B cell (primary cell): Measurements from ENCODE around the gene SLCO4C1.

Experiments used
- EZH2 ChIP-seq: IDR thresholded peaks from 2 replicates; pipeline ENCODE4 v1.6.1; 2012; ENCODE audit warnings: borderline replicate concordance, low read depth, mild to moderate bottlenecking, moderate library complexity, low read length; ENCODE audit not compliant: insufficient read depth, poor library complexity, severe bottlenecking
- TF ChIP-seq, protein P1 (sequence below): fragments of 200-600 bp; IDR thresholded peaks from one replicate; pipeline ENCODE4 v1.8.0; 2022; ENCODE audit warnings: antibody characterized with exemption, mild to moderate bottlenecking

DNA sequence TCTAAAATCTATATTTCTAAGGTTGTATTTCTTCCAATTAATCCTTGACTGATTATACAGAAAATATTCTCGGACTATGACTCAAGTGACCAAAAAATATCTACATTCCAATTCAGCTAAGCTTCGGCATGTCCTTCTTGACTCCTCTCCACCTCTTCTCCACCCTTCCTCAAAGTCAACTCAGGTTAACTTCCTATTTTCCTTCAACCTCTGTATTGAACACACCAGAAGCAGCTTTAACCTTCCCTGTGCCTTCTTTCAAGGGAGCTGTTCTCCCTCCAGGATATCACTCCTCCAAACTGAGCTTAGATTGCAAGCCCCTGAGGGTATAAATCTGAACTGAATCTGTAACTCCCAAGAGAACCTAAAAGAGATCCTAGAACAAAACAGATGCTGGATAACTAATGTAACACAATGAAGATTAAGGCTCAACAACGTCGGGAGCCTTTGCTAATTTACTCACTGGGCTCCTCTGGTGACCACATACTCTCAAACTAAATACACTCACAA lies 1.1 kb downstream of the SLCO4C1 start:
- no peak for TF ChIP-seq EZH2
- TF ChIP-seq, protein P1, sequence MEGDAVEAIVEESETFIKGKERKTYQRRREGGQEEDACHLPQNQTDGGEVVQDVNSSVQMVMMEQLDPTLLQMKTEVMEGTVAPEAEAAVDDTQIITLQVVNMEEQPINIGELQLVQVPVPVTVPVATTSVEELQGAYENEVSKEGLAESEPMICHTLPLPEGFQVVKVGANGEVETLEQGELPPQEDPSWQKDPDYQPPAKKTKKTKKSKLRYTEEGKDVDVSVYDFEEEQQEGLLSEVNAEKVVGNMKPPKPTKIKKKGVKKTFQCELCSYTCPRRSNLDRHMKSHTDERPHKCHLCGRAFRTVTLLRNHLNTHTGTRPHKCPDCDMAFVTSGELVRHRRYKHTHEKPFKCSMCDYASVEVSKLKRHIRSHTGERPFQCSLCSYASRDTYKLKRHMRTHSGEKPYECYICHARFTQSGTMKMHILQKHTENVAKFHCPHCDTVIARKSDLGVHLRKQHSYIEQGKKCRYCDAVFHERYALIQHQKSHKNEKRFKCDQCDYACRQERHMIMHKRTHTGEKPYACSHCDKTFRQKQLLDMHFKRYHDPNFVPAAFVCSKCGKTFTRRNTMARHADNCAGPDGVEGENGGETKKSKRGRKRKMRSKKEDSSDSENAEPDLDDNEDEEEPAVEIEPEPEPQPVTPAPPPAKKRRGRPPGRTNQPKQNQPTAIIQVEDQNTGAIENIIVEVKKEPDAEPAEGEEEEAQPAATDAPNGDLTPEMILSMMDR: no peak
